Measurements from ENCODE around the gene RASAL2. TPM values are rescaled to one million over a fixed set of nuclear protein-coding genes. Genes with fewer than 3 reads are reported as not detected.

The RASAL2 gene
- total and polyA plus RNA-seq, 2 of the 4 experiments (the other 2 are of a cell fraction), result 13.1 to 20.6 TPM

GRCh38 chr1:178461701-178462100, 367.8 kb downstream of the RASAL2 start:
- no CpG with 5 or more reads among the region's 4 CpGs for WGBS, 2 experiments (ENCODE audit: extremely low coverage in 2 of 2, insufficient read length in 1 of 2)
- H3K9me3 ChIP-seq (ENCODE audit: control insufficient read depth, insufficient read depth, low read length), result no peaks in the 10 kb centered on the region
- peaks cover 4% of the 10 kb centered on the region; the same call in 1 of the 2 replicates for H3K4me1 ChIP-seq (ENCODE audit: control insufficient read depth, insufficient read depth, low read length)
- H3K4me3 ChIP-seq (ENCODE audit: insufficient read depth, low read depth, low read length), result no peak overlapping the region
- H2AK5ac ChIP-seq (ENCODE audit: low read depth, low read length), result no peak overlapping the region
- intact Hi-C loops (cut with micrococcal nuclease), result no loop called here
- no peak overlapping the region for H2AK9ac ChIP-seq (replicated peaks; ENCODE audit: low read depth, low read length, poor library complexity)
- no peaks in the 10 kb centered on the region for H4K20me1 ChIP-seq (ENCODE audit: insufficient read depth, low read length)
- no peak overlapping the region for H3K4me2 ChIP-seq (ENCODE audit: low read depth, low read length)
- H4K91ac ChIP-seq (ENCODE audit: insufficient read depth, low read depth, low read length), result no peak overlapping the region
- no peak overlapping the region for H2BK120ac ChIP-seq (ENCODE audit: low read depth, low read length)
- TF ChIP-seq MAFK (IDR thresholded peaks at IDR 0.05; ENCODE audit: low read depth, low read length), result peak; percentile 39
- no peak for TF ChIP-seq FOS (IDR thresholded peaks at IDR 0.05; ENCODE audit: low read depth, low read length)
- TF ChIP-seq, protein P1, sequence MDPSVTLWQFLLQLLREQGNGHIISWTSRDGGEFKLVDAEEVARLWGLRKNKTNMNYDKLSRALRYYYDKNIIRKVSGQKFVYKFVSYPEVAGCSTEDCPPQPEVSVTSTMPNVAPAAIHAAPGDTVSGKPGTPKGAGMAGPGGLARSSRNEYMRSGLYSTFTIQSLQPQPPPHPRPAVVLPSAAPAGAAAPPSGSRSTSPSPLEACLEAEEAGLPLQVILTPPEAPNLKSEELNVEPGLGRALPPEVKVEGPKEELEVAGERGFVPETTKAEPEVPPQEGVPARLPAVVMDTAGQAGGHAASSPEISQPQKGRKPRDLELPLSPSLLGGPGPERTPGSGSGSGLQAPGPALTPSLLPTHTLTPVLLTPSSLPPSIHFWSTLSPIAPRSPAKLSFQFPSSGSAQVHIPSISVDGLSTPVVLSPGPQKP (IDR thresholded peaks at IDR 0.05; ENCODE audit: borderline replicate concordance, low read depth, low read length), result no peak
- TF ChIP-seq SMC3 (IDR thresholded peaks at IDR 0.05; ENCODE audit: low read depth, low read length), result no peak
- H3K18ac ChIP-seq (ENCODE audit: low read depth, low read length), result no peak overlapping the region
- H3K9me1 ChIP-seq (ENCODE audit: insufficient read depth, low read length), result peaks cover 6% of the 10 kb centered on the region; the same call in 1 of the 2 replicates
- H3K27ac ChIP-seq (ENCODE audit: insufficient read depth, low read length), result no peak overlapping the region
- no peak for DNase-seq
- no peaks in the 10 kb centered on the region for H3K27me3 ChIP-seq (ENCODE audit: control insufficient read depth, insufficient read depth, low read length)
- peak; percentile 34; the same call in 1 of the 2 replicates for ATAC-seq (ENCODE audit: low read depth)
- in situ Hi-C loops (cut with MboI; ENCODE audit: low sequenced_read_pairs), result no loop called here
- peaks cover 0 to 8% of the 10 kb centered on the region in 2 experiments; a peak in 2 of 4 replicates for H3K79me1 ChIP-seq (ENCODE audit: low read depth in 1 of 2, low read length in 2 of 2)
- peaks cover 9% of the 10 kb centered on the region for H3K36me3 ChIP-seq (ENCODE audit: control insufficient read depth, insufficient read depth, low read length)
- no peak overlapping the region for H2BK5ac ChIP-seq (ENCODE audit: low read depth, low read length, poor library complexity, severe bottlenecking)
- H3K9ac ChIP-seq (ENCODE audit: low read depth, low read length), result no peak overlapping the region
- no peak overlapping the region for H3K14ac ChIP-seq (replicated peaks; ENCODE audit: low read depth, low read length)
- no peak overlapping the region for H3K56ac ChIP-seq (ENCODE audit: extremely low read depth, insufficient read depth, low read length)
- no peak overlapping the region for H4K8ac ChIP-seq (ENCODE audit: low read depth in 2 of 2, low read length in 2 of 2)
- H3K4ac ChIP-seq (ENCODE audit: low read depth, low read length), result no peak overlapping the region
- H2BK15ac ChIP-seq (ENCODE audit: low read depth, low read length), result no peak overlapping the region
- no peak overlapping the region for H3K23ac ChIP-seq (ENCODE audit: low read depth, low read length)
- no peak overlapping the region for H2AFZ ChIP-seq (replicated peaks; ENCODE audit: low read length, poor library complexity)
- no peak overlapping the region for H2BK20ac ChIP-seq (ENCODE audit: low read depth, low read length)
- BruUV-seq (replicated peaks), result no TSS peak
- ChIA-PET POLR2A (ENCODE audit: unreplicated experiment) (interaction anchor here (0.7 kb wide), 1 partner anchor 117 kb away, joined by 4 read pairs; no protein-coding TSS in a partner anchor), CTCF (interaction anchor here (0.6 kb wide), 1 partner anchor 13 kb away, joined by 3 read pairs; no protein-coding TSS in a partner anchor)
- dilution Hi-C loops (cut with HindIII; ENCODE audit: low sequenced_read_pairs, unreplicated experiment), result no loop called here
- H4K5ac ChIP-seq (ENCODE audit: low read depth, low read length), result no peak overlapping the region
